NCI-H446 treated with DMSO at 0.1 percent for 48 hours (cell line): ENCODE data around the gene RILPL1.
"Not testable (repeated sequence)": the region's sequence is repeated elsewhere in the genome, so short reads cannot be mapped to it uniquely, and the experiment has no call there.

Experiments used
- DNase-seq: peaks from one replicate; lab custom pipeline; 2025; lab: John Stamatoyannopoulos, UW

The RILPL1 gene

DNA sequence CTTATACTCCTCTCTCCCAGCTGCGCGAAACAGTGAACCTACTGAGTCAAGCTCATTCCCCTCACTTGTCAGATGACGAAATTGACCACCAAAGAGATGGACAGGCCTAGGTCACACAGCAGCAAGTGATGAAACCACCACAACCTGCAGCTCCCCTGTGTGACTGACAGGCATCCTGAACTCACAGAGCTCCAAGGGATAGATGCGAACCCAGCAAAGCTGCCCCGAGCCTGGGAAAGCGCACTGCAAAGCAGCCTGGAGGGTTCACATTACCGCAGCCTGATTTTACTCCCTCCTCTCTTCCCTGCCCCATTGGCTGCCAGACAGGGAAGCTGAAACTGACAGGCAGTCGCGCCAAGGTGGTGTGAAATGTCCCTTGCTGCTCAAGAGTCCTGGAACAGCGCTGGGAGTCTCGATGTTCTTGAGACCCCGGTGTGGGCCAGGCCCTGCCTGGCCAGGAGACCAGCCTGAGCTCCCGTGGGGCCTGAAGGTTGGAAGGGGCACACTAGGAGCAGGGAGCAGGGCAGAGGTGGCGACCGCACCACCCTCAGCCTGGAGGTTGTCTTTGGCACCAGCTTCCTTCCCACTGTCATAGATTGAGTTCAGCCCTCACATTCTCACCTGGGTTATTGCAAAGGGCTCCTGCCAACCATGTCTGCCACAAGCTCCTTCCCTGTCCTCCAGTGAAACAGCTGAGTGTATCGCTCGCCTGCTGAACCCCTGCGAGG is 39.2 kb downstream of the RILPL1 start:
- DNase-seq = no peak

DNA sequence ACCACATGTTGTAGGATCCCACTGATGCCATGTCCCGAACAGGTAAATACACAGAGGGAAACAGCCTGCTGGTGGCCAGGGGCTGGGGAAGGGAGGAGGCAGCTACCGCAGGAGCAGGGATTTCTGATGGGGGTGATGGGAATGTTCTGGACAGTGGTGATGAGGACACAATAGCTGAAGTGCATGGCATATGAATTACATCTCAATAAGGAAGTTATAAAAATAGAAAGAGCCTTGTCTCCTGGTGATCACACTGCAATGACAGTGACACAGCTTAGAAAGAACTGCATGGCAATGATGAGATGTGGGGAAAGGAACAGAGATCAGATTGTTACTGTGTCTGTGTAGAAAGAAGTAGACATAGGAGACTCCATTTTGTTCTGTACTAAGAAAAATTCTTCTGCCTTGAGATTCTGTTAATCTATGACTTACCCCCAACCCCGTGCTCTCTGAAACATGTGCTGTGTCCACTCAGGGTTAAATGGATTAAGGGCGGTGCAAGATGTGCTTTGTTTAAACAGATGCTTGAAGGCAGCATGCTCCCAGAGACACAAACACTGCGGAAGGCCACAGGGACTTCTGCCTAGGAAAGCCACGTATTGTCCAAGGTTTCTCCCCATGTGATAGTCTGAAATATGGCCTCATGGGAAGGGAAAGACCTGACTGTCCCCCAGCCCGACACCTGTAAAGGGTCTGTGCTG is 41.0 kb downstream of the RILPL1 start:
- not testable (repeated sequence) for DNase-seq

DNA sequence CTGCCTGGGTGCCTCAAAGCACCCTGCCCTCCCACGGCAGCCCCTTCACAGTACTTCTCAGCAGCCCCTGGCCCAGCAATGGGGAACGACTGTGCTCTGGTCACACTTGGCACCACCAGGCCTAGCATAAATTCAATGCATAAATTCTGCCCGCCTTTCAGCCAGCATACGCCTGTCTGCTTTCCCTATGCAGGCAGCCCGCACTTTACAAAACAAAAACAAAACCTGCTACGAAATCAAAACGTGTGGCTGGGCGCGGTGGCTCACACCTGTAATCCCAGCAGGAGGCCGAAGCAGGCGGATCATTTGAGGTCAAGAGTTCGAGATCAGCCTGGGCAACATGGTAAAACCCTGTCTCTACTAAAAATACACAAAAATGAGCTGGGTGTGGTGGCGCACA is 42.0 kb downstream of the RILPL1 start:
- no peak for DNase-seq

DNA sequence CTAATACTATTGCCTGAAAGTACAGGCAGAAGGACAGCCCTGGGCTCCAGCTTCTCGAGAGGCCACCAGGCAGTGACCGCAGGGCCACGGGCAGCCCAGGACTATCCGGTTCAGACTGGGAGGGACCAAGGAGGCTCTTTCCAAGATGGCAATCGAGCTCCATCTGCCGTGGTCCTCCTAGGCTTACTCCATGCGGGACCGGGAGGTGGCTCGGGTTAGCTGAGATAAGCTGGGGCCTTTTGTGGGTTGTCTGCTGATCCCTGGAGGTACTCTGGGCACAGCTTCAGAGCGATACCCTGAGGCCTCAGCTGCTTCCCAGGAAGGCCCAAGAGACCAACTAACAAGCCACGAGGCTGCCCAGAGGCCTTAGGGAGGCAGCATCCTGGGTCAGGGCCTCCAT is 42.5 kb downstream of the RILPL1 start:
- no peak for DNase-seq

DNA sequence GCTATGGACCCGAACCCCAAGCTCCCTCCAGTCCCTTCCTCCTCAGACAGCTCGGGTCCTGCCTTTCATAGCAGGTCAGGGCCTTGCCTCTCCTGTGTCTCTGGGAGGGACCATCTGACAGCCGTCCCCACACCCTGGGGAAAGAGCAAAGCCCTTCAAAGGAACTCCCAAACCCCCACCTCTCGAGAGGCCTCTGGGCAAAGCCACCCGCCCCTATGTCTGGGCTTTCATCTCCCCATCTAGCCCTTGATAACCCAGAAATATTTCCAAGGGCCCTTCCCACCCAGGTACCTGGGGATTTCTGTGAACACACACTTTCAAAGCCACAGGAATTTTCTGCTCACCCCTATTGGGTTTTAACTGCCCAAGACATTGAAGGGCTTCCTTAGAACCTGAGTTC is 43.4 kb downstream of the RILPL1 start:
- no peak for DNase-seq

DNA sequence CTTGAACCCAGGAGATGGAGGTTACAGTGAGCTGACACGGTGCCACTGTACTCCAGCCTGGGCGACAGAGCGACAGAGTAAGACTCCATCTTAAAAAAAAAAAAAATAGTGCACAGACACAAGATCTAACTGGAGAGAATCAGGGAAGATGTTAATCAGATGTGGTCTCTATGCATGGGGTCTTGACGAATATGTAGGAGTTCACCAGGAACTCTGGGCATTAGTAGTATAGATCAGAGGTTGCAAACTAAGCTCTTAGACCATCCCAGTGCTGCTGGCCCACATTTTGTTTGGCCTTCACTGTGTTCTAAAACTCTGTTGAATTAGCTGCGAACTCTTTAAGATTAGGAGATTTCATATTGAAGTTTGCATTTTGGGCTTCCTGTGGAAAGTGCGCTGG is 43.9 kb downstream of the RILPL1 start:
- no peak for DNase-seq

DNA sequence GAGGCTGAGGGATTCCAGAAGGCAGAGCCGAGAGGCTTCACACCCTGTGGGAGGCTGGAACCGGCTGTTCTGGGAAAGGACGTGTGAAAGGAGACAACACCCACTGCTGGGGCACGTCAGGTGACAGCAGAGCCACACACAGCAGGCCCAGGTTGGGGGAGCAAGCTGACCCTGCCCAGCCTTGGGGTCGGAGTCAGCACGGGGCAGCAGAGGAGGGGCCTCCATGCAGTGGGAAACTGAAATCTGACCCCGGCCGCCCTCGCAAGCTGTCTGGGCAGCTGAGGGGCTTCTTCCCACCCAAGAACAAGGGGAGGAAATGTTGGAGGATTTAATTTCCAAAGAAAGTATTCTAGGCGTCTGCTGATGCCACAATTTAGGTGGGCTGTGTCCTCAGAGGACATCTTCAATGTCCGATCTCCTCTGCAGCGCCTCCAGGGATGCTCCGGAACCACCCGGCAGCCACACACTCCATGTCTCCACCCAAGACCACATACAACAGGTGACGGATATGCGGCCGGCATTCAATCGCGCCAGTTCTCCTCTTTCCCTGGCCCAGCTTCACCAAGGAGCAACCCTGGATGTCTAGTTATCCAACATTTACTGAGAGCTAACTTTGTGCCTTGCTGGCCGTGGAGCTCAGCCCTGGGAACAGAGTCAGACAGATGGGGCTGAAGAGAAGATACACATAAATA is 44.8 kb downstream of the RILPL1 start:
- no peak for DNase-seq

DNA sequence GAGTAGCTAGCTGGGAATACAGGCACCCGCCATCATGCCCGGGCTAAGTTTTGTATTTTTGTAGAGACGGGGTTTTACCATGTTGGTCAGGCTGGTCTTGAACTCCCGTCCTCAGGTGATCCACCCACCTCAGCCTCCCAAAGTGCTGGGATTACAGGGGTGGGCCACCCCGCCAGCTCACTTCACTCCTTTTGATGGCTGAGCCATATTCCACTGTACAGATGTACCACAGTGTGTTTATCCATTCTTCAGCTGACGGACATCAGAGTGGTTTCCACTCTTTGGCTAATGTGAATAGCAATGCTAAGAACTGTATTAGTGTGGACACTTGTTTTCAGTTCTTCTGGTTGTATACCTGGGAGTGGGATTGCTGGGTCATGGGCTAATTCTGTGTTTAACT is 46.1 kb downstream of the RILPL1 start:
- no peak for DNase-seq

DNA sequence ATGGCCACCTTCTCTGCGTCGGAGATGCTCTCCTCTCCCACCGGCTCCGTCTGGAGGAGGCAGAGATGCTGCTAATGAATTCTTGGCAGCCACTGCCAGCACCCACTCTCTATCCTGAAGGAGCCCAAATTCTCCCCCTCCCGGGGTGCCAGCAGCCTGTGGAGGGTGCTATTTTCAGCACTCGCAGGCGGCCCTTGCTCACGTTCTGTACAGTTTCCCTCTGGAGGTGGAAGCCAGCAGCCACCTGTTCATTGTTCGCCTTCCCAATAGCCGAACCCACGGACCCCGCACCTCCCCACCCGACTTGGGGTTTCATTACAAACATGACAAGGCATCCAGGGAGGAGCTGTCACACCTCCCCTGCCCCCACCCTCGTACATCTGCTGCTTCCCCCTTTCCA is 47.8 kb downstream of the RILPL1 start:
- DNase-seq = no peak

DNA sequence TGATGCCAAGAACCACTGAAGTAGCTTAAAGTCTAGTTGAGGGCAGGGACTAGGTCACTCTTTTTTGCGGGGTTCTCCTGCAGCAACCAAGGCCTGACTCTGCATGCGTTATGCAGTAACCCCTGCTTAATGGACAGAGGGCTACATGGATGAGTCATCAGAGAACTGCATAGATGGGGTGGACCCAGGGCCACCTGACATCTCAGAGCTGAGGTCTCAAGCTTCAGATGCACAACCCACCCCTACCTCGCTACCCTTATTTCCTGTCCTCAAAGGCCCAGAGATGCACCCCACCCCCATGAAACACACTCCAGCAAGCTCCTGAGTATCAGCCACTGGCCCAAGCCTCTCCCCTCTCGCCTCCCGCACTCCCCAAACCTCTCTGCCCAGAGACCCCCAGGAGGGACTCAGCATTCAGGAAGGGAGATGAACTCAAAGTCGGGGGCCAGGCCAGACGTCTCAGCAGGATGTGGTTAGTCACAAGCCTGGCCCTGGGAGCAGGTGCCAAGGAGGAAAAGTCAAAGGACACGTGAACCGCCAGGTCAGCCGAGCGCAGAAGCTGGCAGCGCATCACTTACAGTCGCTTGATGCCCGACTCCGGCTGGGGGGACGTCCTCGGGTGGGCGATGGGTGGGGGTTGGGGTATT is 49.8 kb downstream of the RILPL1 start:
- DNase-seq = no peak

DNA sequence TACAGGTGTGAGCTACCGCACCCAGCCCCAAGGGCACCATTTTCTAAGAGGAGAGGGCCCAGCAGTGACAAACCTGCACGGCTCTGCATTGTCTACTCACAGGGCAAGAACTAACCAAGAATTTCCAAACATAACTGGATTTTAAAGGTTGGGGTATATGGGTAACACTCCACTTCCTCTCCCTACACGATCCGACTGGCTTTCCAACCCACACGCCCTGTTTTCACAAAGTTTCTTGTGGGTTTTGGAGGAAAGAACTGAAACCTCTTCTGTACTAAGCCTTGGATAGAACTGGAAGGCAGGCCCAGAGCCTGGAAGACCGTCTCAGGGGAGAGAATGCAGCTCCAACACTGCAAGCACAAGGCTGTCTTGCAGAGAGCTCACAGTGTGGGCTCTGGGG is 50.6 kb downstream of the RILPL1 start:
- DNase-seq = no peak

DNA sequence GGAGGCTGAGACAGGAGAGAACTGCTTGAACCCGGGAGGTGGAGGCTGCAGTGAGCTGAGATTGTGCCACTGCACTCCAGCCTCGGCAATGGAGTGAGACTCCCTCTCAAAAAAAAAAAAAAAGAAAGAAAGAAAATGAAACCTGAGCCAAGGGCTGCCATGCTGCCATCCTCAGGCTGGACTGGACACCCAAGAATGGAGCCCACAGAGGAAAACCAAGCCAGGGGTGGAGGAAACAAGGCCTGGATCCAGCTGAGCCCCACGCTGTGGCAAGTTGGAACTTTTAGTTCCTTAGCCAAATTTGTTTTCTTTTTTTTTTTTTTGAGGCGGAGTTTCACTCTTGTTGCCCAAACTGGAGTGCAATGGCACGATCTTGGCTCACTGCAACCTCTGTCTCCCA is 52.3 kb downstream of the RILPL1 start:
- not testable (repeated sequence) for DNase-seq

DNA sequence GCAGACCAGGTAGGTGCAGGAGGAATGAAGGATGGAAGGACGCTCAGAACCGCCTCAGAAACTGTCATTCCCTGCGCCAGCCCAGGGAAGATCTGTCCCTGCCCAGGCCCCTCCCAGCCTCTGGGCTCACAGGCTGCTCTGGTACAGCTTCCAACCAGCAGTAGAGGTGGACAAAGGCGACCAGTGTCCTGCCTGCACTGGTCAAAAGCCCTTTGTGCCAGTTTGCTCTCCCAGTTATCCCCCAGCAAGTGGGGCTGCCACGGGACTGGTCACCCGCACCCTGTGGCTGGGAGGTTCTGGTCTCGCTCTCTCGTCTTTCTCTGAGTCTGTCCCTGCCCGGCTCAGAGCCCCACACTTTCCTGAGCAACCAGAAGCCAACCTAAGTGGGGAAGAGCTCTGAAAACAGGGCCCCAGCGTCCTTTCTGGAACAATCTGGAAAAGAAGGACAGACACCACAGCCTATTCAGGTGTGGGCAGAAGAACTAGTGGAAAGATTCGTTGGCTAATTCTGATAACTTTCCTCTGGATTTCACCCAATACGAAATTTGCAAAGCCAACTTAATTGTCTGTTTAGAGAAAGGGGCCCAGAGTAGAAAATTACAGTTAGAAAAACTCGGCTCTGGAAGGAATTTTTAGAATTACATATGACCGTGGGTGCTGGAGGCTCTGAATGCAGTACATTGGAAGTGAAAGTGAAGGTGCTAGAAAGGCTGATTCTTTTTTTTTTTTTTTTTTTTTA is 53.9 kb downstream of the RILPL1 start:
- DNase-seq = no peak

DNA sequence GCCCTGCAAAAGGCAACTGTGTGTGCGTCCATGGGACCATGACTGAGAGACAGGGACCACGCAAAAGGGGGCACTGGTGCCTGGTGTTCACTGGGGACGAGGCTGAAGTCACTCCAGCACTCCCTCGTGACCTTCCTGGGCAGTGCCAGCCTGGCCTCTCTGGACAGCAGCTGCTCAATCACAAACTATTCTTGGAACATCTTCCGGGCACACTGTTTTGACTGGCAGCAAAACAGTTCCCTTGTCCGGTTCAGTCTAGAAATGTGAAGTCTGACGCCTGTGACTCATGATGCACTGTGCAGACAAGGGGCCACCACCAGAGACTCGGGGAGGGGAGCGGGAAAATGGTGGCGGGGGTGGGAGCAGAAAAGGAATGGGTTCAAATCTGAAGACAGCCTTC is 54.8 kb downstream of the RILPL1 start:
- no peak for DNase-seq

DNA sequence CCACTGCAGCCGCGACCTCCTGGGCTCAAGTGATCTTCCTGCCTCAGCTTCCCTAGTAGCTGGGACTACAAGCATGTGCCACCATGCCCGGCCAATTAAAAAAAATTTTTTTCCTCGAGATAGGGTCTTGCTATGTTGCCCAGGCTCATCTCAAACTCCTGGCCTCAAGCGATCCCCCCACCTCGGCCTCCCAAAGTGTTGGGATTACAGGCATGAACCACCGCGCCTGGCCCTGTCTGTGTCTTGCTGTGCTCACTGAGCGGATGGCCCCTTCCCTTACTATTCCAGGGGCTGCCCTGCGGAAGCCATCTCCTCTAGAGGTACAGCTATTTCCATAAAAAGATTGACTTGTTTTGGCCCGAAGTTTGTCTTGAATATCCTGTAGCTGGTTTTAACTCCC is 55.5 kb downstream of the RILPL1 start:
- DNase-seq = no peak

DNA sequence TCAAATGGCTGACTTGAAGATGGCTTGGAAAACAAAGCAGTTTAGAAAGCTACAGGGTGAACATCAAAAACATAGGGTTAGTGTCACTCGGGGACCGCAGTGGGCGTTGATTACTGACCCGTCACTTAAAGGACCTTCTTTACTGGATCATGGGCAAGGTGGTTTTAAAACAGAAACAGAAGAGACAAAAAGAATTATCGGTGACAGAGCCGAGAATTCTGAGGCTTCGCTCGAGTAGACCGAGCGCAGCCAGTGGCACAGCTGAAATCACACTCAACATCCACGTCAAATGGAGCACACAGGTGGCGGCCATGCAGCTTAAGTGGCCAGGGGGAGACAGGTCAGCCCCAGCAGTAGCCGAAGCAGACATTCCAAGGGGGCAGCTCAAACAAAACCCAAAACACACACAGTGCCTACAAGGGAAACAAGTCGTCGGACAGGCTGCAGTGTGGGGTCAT is 58.2 kb downstream of the RILPL1 start:
- DNase-seq = no peak

DNA sequence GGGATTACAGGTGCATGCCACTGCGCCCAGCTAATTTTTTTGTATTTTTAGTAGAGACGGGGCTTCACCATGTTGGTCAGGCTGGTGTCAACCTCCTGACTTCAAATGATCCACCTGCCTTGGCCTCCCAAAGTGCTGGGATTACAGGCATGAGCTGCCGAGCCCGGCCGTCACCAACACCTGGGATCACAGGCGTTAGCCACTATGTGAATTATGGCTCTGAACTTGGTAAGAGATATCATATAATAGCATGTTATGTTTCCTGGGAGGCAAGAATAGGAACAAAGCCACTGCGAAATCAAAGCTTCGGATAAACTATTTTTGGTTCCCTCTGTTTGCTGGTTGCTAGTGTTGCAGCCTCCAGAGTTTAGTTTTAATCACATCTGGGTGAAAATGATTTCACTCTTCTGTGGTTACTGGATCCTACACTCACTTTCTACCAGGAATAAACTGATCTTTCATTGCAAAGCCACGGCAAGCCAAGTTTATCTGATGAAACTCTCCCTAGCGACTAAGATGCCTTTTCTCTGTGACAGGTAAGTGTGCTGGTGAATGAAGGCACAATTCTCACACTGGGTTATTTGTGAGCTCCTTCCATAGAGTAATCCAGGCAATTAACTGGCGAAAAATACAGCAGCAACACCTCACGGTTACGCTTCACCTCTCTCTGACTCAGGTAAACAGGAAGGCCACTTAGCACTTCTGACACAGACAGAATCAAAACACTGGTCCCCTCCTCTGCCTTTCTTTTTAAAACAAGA is 58.9 kb downstream of the RILPL1 start:
- no peak for DNase-seq

DNA sequence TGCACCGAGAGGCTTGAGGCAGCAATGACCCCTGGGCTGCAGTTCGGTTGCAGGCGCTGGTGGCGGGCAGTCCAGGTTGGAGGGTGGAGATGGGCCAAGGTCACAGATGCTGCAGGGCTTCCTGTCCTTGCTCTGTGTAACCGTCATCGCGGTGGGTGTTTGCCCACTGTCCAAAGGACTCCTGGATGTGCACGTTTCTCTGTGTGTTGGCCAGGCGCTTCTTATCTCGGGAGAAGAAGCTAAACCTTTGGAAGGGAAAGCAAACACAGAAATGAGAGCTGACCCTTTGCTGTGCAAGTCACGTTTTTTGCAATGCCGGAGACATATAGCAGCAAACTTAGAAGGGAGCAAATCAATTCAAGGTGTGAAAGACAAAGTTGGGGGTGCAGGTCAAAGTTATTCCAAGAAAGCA is 61.1 kb downstream of the RILPL1 start:
- DNase-seq = no peak

DNA sequence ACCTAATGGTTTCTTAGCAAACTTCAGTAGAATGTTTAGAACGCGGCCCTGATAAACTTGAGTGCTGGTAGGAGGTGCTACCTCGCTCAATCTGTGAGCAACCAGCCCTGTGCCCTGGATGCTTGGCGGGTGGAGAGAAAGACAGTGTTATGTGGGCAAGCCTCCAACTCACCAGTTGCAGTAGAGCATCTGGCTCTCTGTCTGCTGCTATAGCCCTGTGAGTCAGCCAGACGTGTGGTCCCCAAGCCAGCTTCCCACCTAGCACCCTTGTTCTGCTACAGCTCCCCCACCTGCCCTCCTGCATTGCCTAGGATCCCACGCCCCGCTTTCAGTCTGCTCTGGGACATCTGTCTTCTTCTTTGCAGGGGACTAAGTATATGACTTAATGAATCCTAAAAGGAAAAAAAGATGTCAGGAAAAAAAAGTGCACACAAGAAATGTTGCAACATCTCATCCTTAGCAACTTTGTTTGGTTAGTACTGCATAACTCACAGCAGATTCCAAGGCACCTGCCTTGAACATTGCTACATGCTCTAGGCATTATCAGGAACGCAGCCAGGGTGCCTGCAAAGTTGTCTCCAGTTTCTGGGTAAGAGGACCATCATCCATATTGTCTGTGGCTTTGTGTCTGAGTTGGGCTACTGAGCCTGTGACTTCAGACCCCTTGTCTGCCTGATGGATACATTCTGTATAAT is 62.0 kb downstream of the RILPL1 start:
- peak; percentile 46 for DNase-seq

DNA sequence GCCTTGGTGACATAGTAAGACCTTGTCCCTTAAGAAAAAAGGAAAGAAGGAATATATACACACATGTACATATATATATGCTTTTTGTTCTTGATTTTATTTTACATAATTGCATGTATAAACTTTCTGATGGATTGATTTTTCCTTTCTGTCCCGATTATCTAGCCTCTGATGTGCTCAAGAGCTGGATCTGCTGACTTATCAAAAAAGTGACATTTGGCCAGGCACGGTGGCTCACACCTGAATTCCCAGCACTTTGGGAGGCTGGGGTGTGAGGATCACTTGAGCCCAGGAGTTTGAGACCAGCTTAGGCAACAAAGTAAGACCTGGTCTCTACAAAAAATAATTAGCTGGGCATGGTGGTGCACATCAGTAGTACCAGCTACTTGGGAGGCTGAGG is 63.5 kb downstream of the RILPL1 start:
- DNase-seq = no peak

DNA sequence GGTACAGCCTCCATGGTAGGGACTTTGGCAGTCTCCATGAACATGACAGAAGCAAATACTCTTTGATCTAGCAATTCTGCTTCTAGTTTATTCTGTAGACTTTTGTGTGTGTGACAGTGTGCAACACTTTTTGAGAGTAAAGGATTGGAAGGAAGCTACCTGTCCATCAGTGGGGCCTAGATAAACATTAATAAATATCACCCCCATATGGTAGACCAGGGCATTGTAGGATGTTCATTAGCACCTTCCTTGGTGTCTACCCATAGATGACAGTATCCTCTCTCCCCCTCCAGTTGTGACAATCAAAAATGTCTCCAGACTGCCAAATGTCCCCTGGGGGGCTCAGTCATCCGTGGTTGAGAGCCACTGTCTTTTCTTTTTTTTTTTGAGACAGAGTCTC is 64.7 kb downstream of the RILPL1 start:
- no peak for DNase-seq
